ENCODE measurements around the gene VPS35.

Gene VPS35

DNA sequence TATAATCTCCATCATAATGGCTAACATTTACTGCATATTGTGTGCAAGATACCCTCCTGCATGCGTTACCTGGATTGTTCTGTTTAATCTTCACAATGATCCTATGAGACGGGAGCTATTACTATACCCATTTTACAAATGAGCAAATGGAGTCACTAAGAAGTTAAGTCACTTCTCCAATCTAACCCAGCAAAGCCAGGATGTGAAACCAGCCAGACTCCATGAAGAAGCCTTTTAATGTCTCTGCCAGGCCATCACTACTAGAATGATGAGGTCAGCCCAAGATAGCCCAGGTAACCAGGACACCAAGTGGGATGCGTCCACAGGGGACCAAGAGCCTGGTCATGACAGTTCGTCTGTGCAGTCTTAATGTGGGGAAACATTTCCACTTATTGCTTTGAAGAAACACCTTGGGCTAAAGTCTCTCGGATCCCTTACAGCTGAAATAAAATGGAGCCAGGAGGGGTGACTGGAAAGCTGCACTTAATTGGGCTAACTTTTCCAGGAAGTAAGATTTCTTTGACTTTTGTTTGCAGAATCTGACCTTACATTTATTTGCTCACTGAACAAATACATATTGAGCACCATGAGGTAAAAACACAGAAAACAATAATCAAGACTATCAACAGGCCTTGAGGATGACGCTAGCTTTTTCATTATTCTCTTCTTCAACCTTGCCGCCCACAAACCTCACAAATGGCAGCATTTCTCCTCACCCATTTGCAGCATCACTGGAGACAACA lies 66.9 kb downstream of the VPS35 start:
- no peak for DNase-seq

DNA sequence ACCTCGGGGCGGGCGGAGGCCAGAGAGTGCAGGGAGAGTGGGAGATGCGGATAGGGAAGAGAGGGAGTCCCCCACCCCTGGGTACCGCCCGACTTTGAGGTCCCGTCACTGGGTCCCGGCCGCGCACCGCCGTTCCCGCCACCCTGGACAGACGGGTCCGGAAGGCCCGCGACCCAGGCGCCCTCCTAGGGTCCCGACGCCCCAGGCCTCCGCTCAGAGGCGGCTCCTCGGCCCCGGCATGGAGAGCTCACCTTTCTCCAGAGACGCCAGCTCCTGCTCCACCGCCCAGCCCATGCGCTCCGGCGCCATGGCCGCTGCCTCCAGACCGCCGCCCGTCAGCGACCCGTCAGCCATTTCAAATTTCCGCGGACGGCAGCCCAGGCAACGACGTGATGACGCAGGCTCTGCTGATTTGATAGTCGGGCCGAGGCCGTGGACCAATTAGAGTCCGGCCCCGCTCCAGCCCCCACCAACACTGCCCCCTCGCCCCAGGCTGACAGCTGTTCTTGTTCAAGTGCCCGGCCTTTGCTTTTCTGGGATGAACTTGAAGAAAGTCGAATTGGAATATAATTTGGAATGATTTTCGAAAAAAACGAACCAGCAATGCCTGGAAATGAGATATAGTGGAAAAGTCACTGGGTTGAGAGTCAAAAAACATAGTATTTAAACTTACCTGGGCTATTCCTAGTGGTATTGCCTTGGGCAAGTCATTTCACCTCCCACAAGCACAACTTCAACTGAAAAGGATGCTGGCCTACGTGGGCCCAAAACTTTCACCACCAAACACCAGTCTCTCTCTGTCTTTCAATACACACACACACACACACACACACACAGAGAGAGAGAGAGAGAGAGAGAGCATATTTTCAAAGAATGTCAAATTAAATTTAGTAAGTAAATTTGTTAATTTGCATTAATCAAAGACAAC lies 67.7 kb downstream of the VPS35 start, which contains the start of gene SHCBP1:
Gene SHCBP1, minus strand, starts transcription at position 374 of the 928 bp plus-strand sequence. Its CDS starts 20 bp downstream, at position 354.
- TF ChIP-seq POLR2A (IDR thresholded peaks at IDR 0.05; ENCODE audit: low read length) (peak; percentile 84), GATA1 (IDR thresholded peaks at IDR 0.05; ENCODE audit: low read depth, low read length) (no peak)
- peak; percentile 93 to 94 for DNase-seq

More for the DNA sequence above, 66.9 kb downstream of the VPS35 start:
- no peak for TF ChIP-seq POLR2A (IDR thresholded peaks at IDR 0.05; ENCODE audit: low read length)
- no peak for TF ChIP-seq GATA1 (IDR thresholded peaks at IDR 0.05; ENCODE audit: low read depth, low read length)

DNA sequence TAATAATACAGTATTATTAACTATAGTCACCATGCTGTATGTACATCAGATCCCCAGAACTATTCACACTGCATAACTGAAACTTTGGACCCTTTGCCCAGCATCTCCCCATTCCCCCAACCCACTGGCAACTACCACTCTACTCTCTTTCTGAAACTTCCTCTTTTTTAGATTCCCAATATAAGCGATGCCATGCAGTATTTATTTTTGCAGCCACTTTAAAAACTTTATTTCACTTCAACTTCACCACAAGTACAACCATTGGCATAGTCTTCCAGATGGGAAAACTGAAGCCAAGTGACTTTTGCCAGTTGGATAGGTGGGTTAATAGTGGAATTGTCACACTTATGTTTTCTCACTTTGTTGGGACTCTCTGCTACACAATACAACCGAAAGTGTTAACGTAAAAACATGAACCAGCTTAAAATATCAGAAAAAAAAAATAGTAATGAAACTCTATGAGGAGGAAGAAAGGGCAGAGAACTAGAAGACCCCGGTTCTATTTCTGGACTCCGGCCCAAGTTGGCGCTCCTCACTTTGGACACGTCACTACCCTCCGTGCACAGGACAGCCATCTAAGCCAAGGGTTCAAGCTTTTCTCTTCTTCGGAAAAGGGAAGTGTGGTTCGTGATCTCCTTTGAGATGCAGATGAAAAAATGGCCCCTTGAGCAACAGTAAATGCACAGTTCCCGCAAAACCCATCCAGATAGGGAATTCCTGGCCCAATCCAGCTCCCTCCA lies 68.5 kb downstream of the VPS35 start:
- DNase-seq, result peak; percentile 72 to 79
- TF ChIP-seq GATA1 (IDR thresholded peaks at IDR 0.05; ENCODE audit: low read depth, low read length), result no peak
- no peak for TF ChIP-seq POLR2A (IDR thresholded peaks at IDR 0.05; ENCODE audit: low read length)

DNA sequence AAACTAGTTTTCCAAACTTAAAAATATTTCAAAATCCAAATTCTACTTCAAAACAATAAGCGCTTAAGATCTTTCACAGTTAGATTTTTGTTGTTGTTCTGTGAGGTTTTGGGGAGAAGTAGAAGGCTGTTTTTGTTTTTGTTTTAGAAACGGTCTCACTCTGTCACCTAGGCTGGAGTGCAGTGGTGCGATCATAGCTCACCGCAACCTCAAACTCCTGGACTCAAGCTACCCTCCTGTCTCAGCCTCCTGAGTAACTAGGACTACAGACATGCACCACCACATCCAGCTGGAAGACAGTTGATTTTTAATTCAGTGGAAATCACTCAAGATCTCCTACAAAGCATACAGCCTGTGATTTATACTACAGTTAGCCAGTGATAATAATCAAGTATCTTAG lies 70.5 kb downstream of the VPS35 start:
- TF ChIP-seq POLR2A (IDR thresholded peaks at IDR 0.05; ENCODE audit: low read length) (no peak), GATA1 (IDR thresholded peaks at IDR 0.05; ENCODE audit: low read depth, low read length) (no peak)
- DNase-seq, result no peak

DNA sequence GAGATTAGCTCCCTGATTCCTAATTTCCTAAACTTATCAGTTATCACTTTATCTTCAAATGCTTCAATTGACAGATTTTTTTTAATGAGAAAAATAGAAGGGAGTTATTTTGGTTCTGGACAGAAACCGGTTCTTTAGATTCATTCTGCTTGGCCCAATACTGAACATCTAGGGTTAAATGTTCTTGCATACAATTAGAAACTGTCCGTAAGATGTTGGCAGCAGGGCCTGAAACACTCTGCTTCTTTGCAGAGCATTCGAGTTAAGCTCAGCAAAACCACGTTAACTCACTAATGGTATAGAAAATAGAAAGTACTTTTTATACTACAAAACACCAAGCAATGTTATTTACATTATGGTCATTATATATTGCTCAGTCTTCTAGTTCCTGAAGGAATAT lies 75.0 kb downstream of the VPS35 start:
- no peak for DNase-seq
- TF ChIP-seq POLR2A (IDR thresholded peaks at IDR 0.05; ENCODE audit: low read length) (no peak), GATA1 (IDR thresholded peaks at IDR 0.05; ENCODE audit: low read depth, low read length) (no peak)

DNA sequence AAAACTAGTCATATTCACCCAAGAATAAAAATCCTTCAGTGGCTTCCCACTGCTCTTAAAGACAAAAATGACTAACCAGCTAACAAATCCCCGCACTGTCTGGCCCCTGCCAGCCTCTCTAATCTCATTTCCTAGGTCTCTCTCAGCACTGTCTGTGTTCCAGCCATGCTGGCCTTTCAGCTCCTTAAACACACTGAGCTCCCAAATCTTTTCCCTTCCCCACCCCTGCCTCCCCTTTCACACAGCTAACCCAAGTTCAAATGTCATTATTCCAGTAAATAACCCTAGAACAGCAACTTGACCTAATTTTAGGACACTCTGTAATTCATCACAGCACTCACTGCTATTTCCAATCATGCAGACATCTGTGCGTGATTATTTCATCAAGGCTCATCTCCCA lies 75.6 kb downstream of the VPS35 start:
- TF ChIP-seq POLR2A (IDR thresholded peaks at IDR 0.05; ENCODE audit: low read length) (no peak), GATA1 (IDR thresholded peaks at IDR 0.05; ENCODE audit: low read depth, low read length) (no peak)
- DNase-seq, result no peak

DNA sequence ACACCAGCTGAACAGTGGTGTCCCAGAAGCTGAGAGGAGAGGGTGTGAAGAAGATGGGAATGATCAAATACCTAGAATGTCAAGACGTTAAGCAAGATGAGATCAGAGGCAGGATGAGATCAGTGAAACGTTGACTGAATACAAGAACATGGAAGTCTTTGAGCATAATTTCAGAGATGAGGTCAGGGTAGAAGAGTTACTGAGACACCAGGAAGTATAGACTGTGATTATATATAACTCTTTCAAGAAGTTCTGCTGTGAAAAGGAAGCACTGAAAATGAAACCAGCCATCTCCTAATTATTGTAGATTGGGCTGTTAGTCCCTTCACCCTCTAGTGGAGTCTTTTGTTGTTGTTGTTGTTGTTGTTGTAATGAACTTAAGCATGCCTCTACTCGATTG lies 76.9 kb downstream of the VPS35 start:
- TF ChIP-seq GATA1 (IDR thresholded peaks at IDR 0.05; ENCODE audit: low read depth, low read length), result no peak
- TF ChIP-seq POLR2A (IDR thresholded peaks at IDR 0.05; ENCODE audit: low read length), result no peak
- DNase-seq, result no peak

DNA sequence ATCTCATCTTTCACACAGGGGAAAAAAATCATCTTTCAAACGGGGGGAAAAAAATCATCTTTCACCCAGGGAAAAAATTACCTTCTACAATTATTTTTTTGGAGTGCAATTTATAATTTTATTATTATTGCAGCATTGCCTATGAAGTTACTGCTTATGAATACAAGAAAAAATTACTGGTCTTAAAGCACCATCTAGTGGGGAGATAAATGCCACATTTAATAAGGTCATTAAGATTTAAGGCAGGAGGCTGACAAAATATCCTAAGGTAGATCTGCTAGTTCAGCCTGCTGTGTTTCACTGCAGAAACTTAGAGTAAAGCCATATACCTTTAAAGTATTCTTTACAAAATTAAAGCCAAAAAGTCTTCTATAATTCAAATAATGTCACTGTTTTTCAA lies 81.4 kb downstream of the VPS35 start:
- DNase-seq, result peak; percentile 56 to 63
- TF ChIP-seq POLR2A (IDR thresholded peaks at IDR 0.05; ENCODE audit: low read length) (no peak), GATA1 (IDR thresholded peaks at IDR 0.05; ENCODE audit: low read depth, low read length) (no peak)

DNA sequence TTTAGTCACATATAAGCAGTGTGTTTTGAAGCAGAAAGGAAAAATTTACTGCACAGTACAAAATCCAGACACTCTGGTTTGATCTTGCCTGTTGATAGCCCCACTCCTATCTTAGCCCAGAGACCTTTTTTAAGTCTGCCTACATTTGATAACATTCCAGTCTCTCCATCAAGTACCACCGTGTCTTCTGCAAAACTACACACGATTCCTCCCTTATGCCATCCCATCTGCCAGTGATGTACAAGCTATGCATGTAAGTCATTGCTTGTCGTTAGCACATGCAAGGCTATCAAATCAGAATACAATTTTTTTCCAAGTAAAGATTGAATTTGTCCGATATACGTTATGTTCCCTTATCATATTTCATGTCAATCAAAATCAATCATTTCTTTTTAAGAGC lies 82.7 kb downstream of the VPS35 start:
- TF ChIP-seq GATA1 (IDR thresholded peaks at IDR 0.05; ENCODE audit: low read depth, low read length), result no peak
- TF ChIP-seq POLR2A (IDR thresholded peaks at IDR 0.05; ENCODE audit: low read length), result no peak
- DNase-seq, result peak; percentile 8 to 42
